Liver (tissue), 9 donors: ENCODE results near the gene NOCT. TPM values are rescaled to one million over a fixed set of nuclear protein-coding genes. Genes with fewer than 3 reads are reported as not detected.

Experiments
- DNase-seq: peaks from one replicate; pipeline ENCODE4 v3.0.0-alpha.2; 2017; ENCODE audit warnings: low spot score
- H3K27ac ChIP-seq, 2 donors: one replicate each; pipeline ENCODE4 v1.7.0; 2013; ENCODE audit warnings: inconsistent platforms in 2 of 2, low read length in 2 of 2, control low read depth in 1 of 2, low read depth in 1 of 2, mild to moderate bottlenecking in 1 of 2
- H3K27me3 ChIP-seq, 4 donors: one replicate each; pipeline versions ENCODE4 v1.6.1 to v1.7.0; 2013; ENCODE audit warnings: low read length in 3 of 4, inconsistent platforms in 1 of 4, mild to moderate bottlenecking in 1 of 4, moderate library complexity in 1 of 4; ENCODE audit not compliant: control insufficient read depth in 4 of 4, insufficient read depth in 4 of 4
- H3K36me3 ChIP-seq, 4 donors: one replicate each; pipeline versions ENCODE4 v1.6.1 to v1.7.0; 2013; ENCODE audit warnings: low read length in 3 of 4, mild to moderate bottlenecking in 3 of 4, low read depth in 1 of 4, moderate library complexity in 1 of 4; ENCODE audit not compliant: control insufficient read depth in 4 of 4, insufficient read depth in 3 of 4
- H3K4me1 ChIP-seq, 4 donors: one replicate each; pipeline versions ENCODE4 v1.6.1 to v1.7.0; 2013; ENCODE audit warnings: low read length in 3 of 4, mild to moderate bottlenecking in 3 of 4, moderate library complexity in 1 of 4; ENCODE audit not compliant: control insufficient read depth in 4 of 4, insufficient read depth in 4 of 4
- H3K4me3 ChIP-seq, 3 donors: one replicate each; pipeline versions ENCODE4 v1.6.1 to v1.7.0; 2013; ENCODE audit warnings: low read length in 3 of 3, control low read depth in 1 of 3, low read depth in 1 of 3, mild to moderate bottlenecking in 1 of 3
- H3K9ac ChIP-seq, 2 donors: one replicate each; pipeline ENCODE4 v1.7.0; 2013; ENCODE audit warnings: low read length in 2 of 2, mild to moderate bottlenecking in 2 of 2, moderate library complexity in 2 of 2, control low read depth in 1 of 2, low read depth in 1 of 2
- H3K9me3 ChIP-seq, 4 donors: one replicate each; pipeline versions ENCODE4 v1.6.1 to v1.7.0; 2013; ENCODE audit warnings: low read length in 3 of 4; ENCODE audit not compliant: control insufficient read depth in 4 of 4
- ATF3 ChIP-seq: IDR thresholded peaks from 2 replicates; pipeline ENCODE4 v1.6.1; 2016; ENCODE audit warnings: antibody characterized with exemption
- CTCF ChIP-seq: fragments of 150-350 bp; IDR thresholded peaks from 2 replicates; pipeline ENCODE4 v1.5.1; 2017; ENCODE audit warnings: improper control_type of control experiment, low read depth, low read length; ENCODE audit not compliant: missing input control
- EGR1 ChIP-seq, 2 donors: IDR thresholded peaks; 2 replicates each; pipeline ENCODE4 v1.6.1; 2016 to 2018; ENCODE audit warnings: antibody characterized with exemption in 2 of 2, low read depth in 2 of 2
- FOXA1 ChIP-seq: IDR thresholded peaks from 2 replicates; pipeline ENCODE4 v1.6.1; 2016; ENCODE audit warnings: antibody characterized with exemption
- FOXA2 ChIP-seq: IDR thresholded peaks from 2 replicates; pipeline ENCODE4 v1.6.1; 2016; ENCODE audit warnings: antibody characterized with exemption
- GABPA ChIP-seq, 2 donors: IDR thresholded peaks in 1 of 2; conservative IDR thresholded peaks in 1 of 2; 2 replicates each; pipeline ENCODE4 v1.6.1; 2016; ENCODE audit warnings: antibody characterized with exemption in 2 of 2, mild to moderate bottlenecking in 1 of 2, moderate library complexity in 1 of 2
- HNF4A ChIP-seq, 2 donors: conservative IDR thresholded peaks; 2 replicates each; pipeline ENCODE4 v1.6.1; 2016; ENCODE audit warnings: antibody characterized with exemption in 2 of 2, mild to moderate bottlenecking in 2 of 2
- HNF4G ChIP-seq: IDR thresholded peaks from 2 replicates; pipeline ENCODE4 v1.6.1; 2016; ENCODE audit warnings: antibody characterized with exemption
- JUND ChIP-seq, 2 donors: IDR thresholded peaks; 2 replicates each; pipeline ENCODE4 v1.6.1; 2016; ENCODE audit warnings: antibody characterized with exemption in 2 of 2
- MAX ChIP-seq: IDR thresholded peaks from 2 replicates; pipeline ENCODE4 v1.6.1; 2016; ENCODE audit warnings: antibody characterized with exemption
- NR2F2 ChIP-seq: IDR thresholded peaks from 2 replicates; pipeline ENCODE4 v1.6.1; 2016; ENCODE audit warnings: antibody characterized with exemption
- RAD21 ChIP-seq, 2 donors: IDR thresholded peaks; 2 replicates each; pipeline ENCODE4 v1.6.1; 2016; ENCODE audit warnings: antibody characterized with exemption in 2 of 2, mild to moderate bottlenecking in 2 of 2
- REST ChIP-seq: IDR thresholded peaks from 2 replicates; pipeline ENCODE4 v1.6.1; 2016; ENCODE audit warnings: antibody characterized with exemption, mild to moderate bottlenecking
- RXRA ChIP-seq, 2 donors: IDR thresholded peaks; 2 replicates each; pipeline ENCODE4 v1.6.1; 2017 to 2018; ENCODE audit warnings: antibody characterized with exemption in 2 of 2, mild to moderate bottlenecking in 1 of 2
- SP1 ChIP-seq: IDR thresholded peaks from 2 replicates; pipeline ENCODE4 v1.6.1; 2018; ENCODE audit warnings: antibody characterized with exemption, mild to moderate bottlenecking
- TAF1 ChIP-seq: conservative IDR thresholded peaks from 2 replicates; pipeline ENCODE4 v1.6.1; 2016; ENCODE audit warnings: antibody characterized with exemption, mild to moderate bottlenecking
- YY1 ChIP-seq: IDR thresholded peaks from 2 replicates; pipeline ENCODE4 v1.6.1; 2016; ENCODE audit warnings: antibody characterized with exemption, mild to moderate bottlenecking
- ZBTB33 ChIP-seq: IDR thresholded peaks from 2 replicates; pipeline ENCODE4 v1.6.1; 2016; ENCODE audit warnings: antibody characterized with exemption
- WGBS: extraction: QIAGEN DNeasy Blood & Tissue Kit; methylation state at CpG from one replicate; pipeline ENCODE4 v1.1.7; 2013; 5-methylcytosine and 5-hydroxymethylcytosine counted together
- polyA plus RNA-seq, 2 donors: library from polyadenylated mRNA; stranded (reverse) in 1 of 2; unstranded in 1 of 2; fragments of 200-250 nt in 1 of 2; fragments of >200 nt in 1 of 2; fragmentation: Nextera tagmentation in 1 of 2; extraction: Ambion mirVana in 1 of 2; gene quantifications; one replicate each; pipeline versions ENCODE4 v1.2.1 to v1.2.3, GENCODE V29; 2013 to 2015
- total RNA-seq, 2 donors: library from RNA; depleted of rRNA; stranded (reverse); fragments of >200 nt; gene quantifications; one replicate each; pipeline ENCODE4 v1.2.3, GENCODE V29; 2014
- donor health status: healthy.
- donor health status: healthy.
- donor health status: healthy.
- donor health status: healthy.
- donor health status: healthy.

Gene NOCT
- total and polyA plus RNA-seq, 4 donors, result 2.8 to 11.9 (median 4.3) TPM

- peak overlapping the region in 1 of 2 donors; percentile 71 for H3K9ac ChIP-seq
- 37% methylated on average over 11 of the region's 11 CpGs for whole genome bisulfite sequencing
- H3K27me3 ChIP-seq, result no peaks in the 10 kb centered on the region
- no peaks in the 10 kb centered on the region for H3K9me3 ChIP-seq
- no peak for DNase-seq
- H3K4me1 ChIP-seq, result peaks cover 4 to 19% (median 15%) of the 10 kb centered on the region in 4 donors
- peak overlapping the region; percentile 45 to 79 for H3K27ac ChIP-seq
- H3K36me3 ChIP-seq, result no peaks in the 10 kb centered on the region
- H3K4me3 ChIP-seq, result no peak overlapping the region
- no peak for TF ChIP-seq FOXA1
- peak; percentile 75 to 78 for TF ChIP-seq HNF4A (conservative IDR thresholded peaks at IDR 0.05)
- peak; percentile 75 for TF ChIP-seq ZBTB33
- peak; percentile 64 for TF ChIP-seq REST
- TF ChIP-seq HNF4G, result no peak
- peak; percentile 68 for TF ChIP-seq TAF1
- peak; percentile 95 for TF ChIP-seq SP1
- peak; percentile 93 to 95 for TF ChIP-seq RXRA (IDR thresholded peaks at IDR 0.05)
- TF ChIP-seq MAX, result peak; percentile 57
- TF ChIP-seq YY1, result peak; percentile 71
- TF ChIP-seq JUND (IDR thresholded peaks at IDR 0.05), result peak; percentile 20 to 42
- no peak for TF ChIP-seq GABPA (IDR thresholded peaks at IDR 0.05 in 1 of 2, conservative IDR thresholded peaks at IDR 0.05 in 1 of 2)
- no peak for TF ChIP-seq EGR1 (IDR thresholded peaks at IDR 0.05; ENCODE audit: low read depth in 2 of 2)
- peak; percentile 27 for TF ChIP-seq NR2F2
- TF ChIP-seq RAD21 (IDR thresholded peaks at IDR 0.05), result peak; percentile 63 to 72
- TF ChIP-seq ATF3, result no peak
- peak; percentile 10 for TF ChIP-seq CTCF
- peak; percentile 75 for TF ChIP-seq FOXA2
Observed at GRCh38 chr4:139028191-139028661, 12.6 kb downstream of the NOCT start.
